Hepatocyte (in vitro differentiated cells): ENCODE results near the gene ARFGEF3. TPM values are rescaled to one million over a fixed set of nuclear protein-coding genes. Genes with fewer than 3 reads are reported as not detected.

ENCODE experiments used
- DNase-seq: peaks from one replicate; pipeline ENCODE4 v3.0.0-alpha.2; 2016; ENCODE audit warnings: low spot score
- H2AFZ ChIP-seq: fragments of 200-600 bp; sonication (generic); 2 replicates; pipeline ENCODE4 v1.6.0; 2016; ENCODE audit warnings: antibody characterized with exemption, mild to moderate bottlenecking
- H3K27ac ChIP-seq: fragments of 200-600 bp; sonication (generic); 2 replicates; pipeline ENCODE4 v1.5.1; 2016; ENCODE audit warnings: mild to moderate bottlenecking
- H3K27me3 ChIP-seq: fragments of 200-600 bp; sonication (generic); 2 replicates; pipeline ENCODE4 v1.6.1; 2016
- H3K36me3 ChIP-seq: fragments of 200-600 bp; sonication (generic); replicated peaks from 2 replicates; pipeline ENCODE4 v1.5.1; 2016; ENCODE audit warnings: low read depth; ENCODE audit not compliant: insufficient read depth
- H3K4me1 ChIP-seq: fragments of 200-600 bp; sonication (generic); 2 replicates; pipeline ENCODE4 v1.5.1; 2016; ENCODE audit warnings: mild to moderate bottlenecking, moderate library complexity; ENCODE audit not compliant: insufficient read depth
- H3K4me2 ChIP-seq: fragments of 200-600 bp; sonication (generic); 2 replicates; pipeline ENCODE4 v1.6.0; 2016
- H3K4me3 ChIP-seq: fragments of 200-600 bp; sonication (generic); 2 replicates; pipeline ENCODE4 v1.5.1; 2016; ENCODE audit warnings: mild to moderate bottlenecking
- H3K79me2 ChIP-seq: fragments of 200-600 bp; sonication (generic); 2 replicates; pipeline ENCODE4 v1.6.0; 2017; ENCODE audit warnings: mild to moderate bottlenecking
- H3K9me2 ChIP-seq: fragments of 200-600 bp; sonication (generic); replicated peaks from 2 replicates; pipeline ENCODE4 v1.6.0; 2017; ENCODE audit warnings: mild to moderate bottlenecking; ENCODE audit not compliant: insufficient read depth
- H3K9me3 ChIP-seq: fragments of 200-600 bp; sonication (generic); 2 replicates; pipeline ENCODE4 v1.5.1; 2016; ENCODE audit warnings: low read depth, mild to moderate bottlenecking
- H4K20me1 ChIP-seq: fragments of 200-600 bp; sonication (generic); 2 replicates; pipeline ENCODE4 v1.6.0; 2016; ENCODE audit warnings: mild to moderate bottlenecking; ENCODE audit not compliant: insufficient read depth, poor library complexity, severe bottlenecking
- CTCF ChIP-seq: fragments of 200-600 bp; sonication (generic); IDR thresholded peaks from 2 replicates; pipeline ENCODE4 v1.5.1; 2016; ENCODE audit warnings: antibody characterized with exemption, mild to moderate bottlenecking; ENCODE audit not compliant: poor library complexity
- EZH2 ChIP-seq: fragments of 200-600 bp; sonication (generic); IDR thresholded peaks from 2 replicates; pipeline ENCODE4 v1.6.1; 2016; ENCODE audit warnings: antibody characterized with exemption, mild to moderate bottlenecking, borderline replicate concordance
- EZH2phosphoT487 ChIP-seq: fragments of 200-600 bp; sonication (generic); IDR thresholded peaks from one replicate; pipeline ENCODE4 v1.6.1; 2018; ENCODE audit warnings: antibody characterized with exemption, mild to moderate bottlenecking, low read depth, moderate library complexity; ENCODE audit not compliant: unreplicated experiment, severe bottlenecking
- WGBS: methylation state at CpG from one replicate; pipeline ENCODE4 v1.1.6; 2016; ENCODE audit warnings: low lambda C conversion rate; ENCODE audit errors: missing lambda C conversion rate; 5-methylcytosine and 5-hydroxymethylcytosine counted together
- polyA plus RNA-seq: library from polyadenylated mRNA; unstranded; fragments of >200 nt; fragmentation: Nextera tagmentation; extraction: Ambion mirVana; gene quantifications from 2 replicates; pipeline ENCODE4 v1.2.1, GENCODE V29; 2016
- total RNA-seq: library from RNA; depleted of rRNA; stranded (reverse); fragments of >200 nt; gene quantifications from 2 replicates; pipeline ENCODE4 v1.2.3, GENCODE V29; 2014

The ARFGEF3 gene
- total and polyA plus RNA-seq, 2 experiments from 2014 or later: 0.83 to 3.9 TPM

DNA sequence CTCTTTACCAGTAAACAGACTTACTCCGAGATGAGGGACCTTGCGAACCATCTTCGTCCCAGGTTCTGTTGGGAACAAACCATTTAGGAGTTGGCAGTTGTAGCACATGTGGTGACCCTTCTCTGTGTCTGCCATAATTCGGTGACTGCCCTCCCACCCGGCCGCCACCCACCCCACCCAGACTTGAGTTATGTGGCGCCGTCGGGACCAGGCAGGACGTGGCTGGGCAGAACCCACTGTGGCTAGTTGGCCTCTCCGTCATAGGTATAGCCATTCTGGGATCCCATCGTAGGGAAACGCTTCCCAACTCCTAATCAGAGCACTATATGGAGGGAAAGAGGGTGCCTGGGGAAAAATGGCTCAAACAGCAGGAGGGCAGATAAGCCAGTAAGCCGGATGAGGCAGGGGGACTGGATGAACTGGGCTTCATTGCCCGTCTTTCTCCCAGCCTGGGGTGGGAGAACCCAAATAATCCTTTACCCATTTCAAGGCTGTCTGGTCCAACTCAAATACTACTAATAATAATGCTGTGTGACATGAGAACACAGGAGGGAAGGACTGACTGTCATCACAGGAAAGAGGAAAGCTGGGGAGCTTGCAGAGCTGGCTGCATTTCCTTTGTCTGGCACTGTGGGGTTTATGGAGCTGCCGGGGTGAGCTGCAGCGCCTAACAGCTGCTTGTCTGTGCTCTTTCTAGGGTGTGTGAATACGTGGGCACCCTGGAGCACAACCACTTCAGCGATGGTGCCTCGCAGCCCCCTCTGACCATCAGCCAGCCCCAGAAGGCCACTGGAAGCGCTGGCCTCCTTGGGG lies 129.5 kb downstream of the ARFGEF3 start:
- Histone ChIP-seq H4K20me1 (no peaks in the 10 kb centered on the region), H3K4me1 (no peaks in the 10 kb centered on the region), H3K27me3 (no peaks in the 10 kb centered on the region)

DNA sequence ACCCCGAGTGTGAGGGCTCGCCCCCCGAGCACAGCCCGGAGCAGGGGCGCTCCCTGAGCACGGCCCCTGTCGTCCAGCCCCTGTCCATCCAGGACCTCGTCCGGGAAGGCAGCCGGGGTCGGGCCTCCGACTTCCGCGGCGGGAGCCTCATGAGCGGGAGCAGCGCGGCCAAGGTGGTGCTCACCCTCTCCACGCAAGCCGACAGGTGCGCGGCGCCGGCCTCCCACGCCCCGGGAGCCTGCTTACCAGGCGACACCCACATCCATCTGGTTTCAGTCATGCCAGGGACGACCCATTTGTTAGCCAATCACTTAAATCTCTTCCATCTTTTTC lies 130.1 kb downstream of the ARFGEF3 start:
- DNase-seq: no peak

More for the DNA sequence above, 129.5 kb downstream of the ARFGEF3 start:
- WGBS: 79% methylated on average over 21 of the region's 21 CpGs
- no peak overlapping the region for H3K4me2 ChIP-seq
- no peaks in the 10 kb centered on the region for H3K9me2 ChIP-seq
- H3K79me2 ChIP-seq: no peaks in the 10 kb centered on the region
- H3K36me3 ChIP-seq: no peaks in the 10 kb centered on the region
- no peak overlapping the region for H3K4me3 ChIP-seq
- H2AFZ ChIP-seq: no peak overlapping the region
- DNase-seq: no peak
- H3K27ac ChIP-seq: no peak overlapping the region
- no peak for TF ChIP-seq EZH2phosphoT487
- TF ChIP-seq EZH2: no peak
- TF ChIP-seq CTCF: no peak
- no peaks in the 10 kb centered on the region for H3K9me3 ChIP-seq

DNA sequence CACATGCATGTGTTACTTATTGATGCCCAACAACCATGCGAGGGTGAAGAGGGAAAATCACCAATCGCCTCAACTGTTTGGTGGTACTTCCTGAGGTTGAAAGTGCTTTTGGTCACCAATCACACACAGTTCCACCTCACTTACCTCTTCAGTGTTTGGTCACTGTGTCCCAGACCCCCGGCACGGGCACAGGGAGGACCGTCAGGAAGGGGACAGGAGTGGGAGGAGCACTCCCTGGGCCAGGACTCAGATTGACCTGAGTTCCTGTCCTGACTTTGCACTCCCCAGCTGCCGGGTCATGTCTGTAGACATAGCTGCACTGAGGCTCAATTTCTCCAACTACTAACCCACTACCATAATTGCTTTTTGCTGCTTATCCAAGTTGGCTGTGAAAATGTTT lies 130.7 kb downstream of the ARFGEF3 start:
- DNase-seq: no peak
- H3K4me3 ChIP-seq: no peak overlapping the region
- no peaks in the 10 kb centered on the region for H3K79me2 ChIP-seq
- no peak overlapping the region for H2AFZ ChIP-seq
- no peak for TF ChIP-seq CTCF
- TF ChIP-seq EZH2phosphoT487: no peak
- no peak for TF ChIP-seq EZH2
- no peaks in the 10 kb centered on the region for H3K27me3 ChIP-seq
- H4K20me1 ChIP-seq: no peaks in the 10 kb centered on the region
- H3K27ac ChIP-seq: no peak overlapping the region
- WGBS: 92% methylated on average over 6 of the region's 6 CpGs
- H3K4me2 ChIP-seq: no peak overlapping the region
- no peaks in the 10 kb centered on the region for H3K36me3 ChIP-seq
- H3K9me3 ChIP-seq: no peaks in the 10 kb centered on the region
- H3K9me2 ChIP-seq: no peaks in the 10 kb centered on the region
- H3K4me1 ChIP-seq: no peaks in the 10 kb centered on the region

More for the DNA sequence above, 130.1 kb downstream of the ARFGEF3 start:
- Histone ChIP-seq H3K4me2 (no peak overlapping the region), H2AFZ (no peak overlapping the region), H3K36me3 (no peaks in the 10 kb centered on the region), H3K9me2 (no peaks in the 10 kb centered on the region), H3K4me3 (no peak overlapping the region), H3K27me3 (no peaks in the 10 kb centered on the region), H3K4me1 (no peaks in the 10 kb centered on the region), H4K20me1 (no peaks in the 10 kb centered on the region), H3K27ac (no peak overlapping the region), H3K9me3 (no peaks in the 10 kb centered on the region), H3K79me2 (no peaks in the 10 kb centered on the region)
- WGBS: 96% methylated on average over 26 of the region's 28 CpGs
- TF ChIP-seq EZH2phosphoT487 (no peak), CTCF (no peak), EZH2 (no peak)
